Right lobe of liver (tissue), 6 donors: ENCODE data around the gene ACOX2. TPM values are rescaled to one million over a fixed set of nuclear protein-coding genes. Genes with fewer than 3 reads are reported as not detected.

ENCODE experiments used
- ATAC-seq, 4 donors: fragments of 200-7000 bp; cut with Tn5 transposase; one replicate each; pipeline ENCODE4 v1.9.1; 2020; ENCODE audit warnings: mild to moderate bottlenecking in 4 of 4, moderate library complexity in 4 of 4
- DNase-seq, 3 donors: peaks; one replicate each; pipeline ENCODE4 v3.0.0-alpha.2; 2020
- H3K27ac ChIP-seq, 3 donors: fragments of 200-600 bp; one replicate each; pipeline ENCODE4 v1.8.0; 2022
- H3K27me3 ChIP-seq, 2 donors: fragments of 200-600 bp; one replicate each; pipeline ENCODE4 v1.8.0; 2022
- H3K36me3 ChIP-seq, 4 donors: fragments of 200-600 bp; sonication (generic) in 1 of 4; one replicate each; pipeline versions ENCODE4 v1.5.1 to v1.8.0; 2017 to 2022; ENCODE audit warnings: control low read depth in 1 of 4
- H3K4me1 ChIP-seq, 4 donors: fragments of 200-600 bp; sonication (generic) in 1 of 4; one replicate each; pipeline versions ENCODE4 v1.5.1 to v1.8.0; 2017 to 2022; ENCODE audit warnings: control low read depth in 1 of 4
- H3K4me3 ChIP-seq, 3 donors: fragments of 200-600 bp; one replicate each; pipeline ENCODE4 v1.8.0; 2022
- H3K9me3 ChIP-seq, 4 donors: fragments of 200-600 bp; sonication (generic) in 1 of 4; one replicate each; pipeline versions ENCODE4 v1.5.1 to v1.8.0; 2017 to 2022; ENCODE audit warnings: control low read depth in 1 of 4
- CTCF ChIP-seq, 4 donors: fragments of 200-600 bp in 3 of 4; fragments of 450-650 bp in 1 of 4; IDR thresholded peaks; one replicate each; pipeline versions ENCODE4 v1.5.1 to v1.8.0; 2016 to 2022; ENCODE audit warnings: antibody characterized with exemption in 4 of 4, mild to moderate bottlenecking in 2 of 4
- POLR2A ChIP-seq: fragments of 450-650 bp; IDR thresholded peaks from one replicate; pipeline ENCODE4 v1.6.1; 2017; ENCODE audit warnings: antibody characterized with exemption, mild to moderate bottlenecking
- WGBS: methylation state at CpG from one replicate; pipeline ENCODE4 v1.1.6; 2018; ENCODE audit warnings: low coverage, low lambda C conversion rate; ENCODE audit not compliant: insufficient coverage; ENCODE audit errors: missing lambda C conversion rate; 5-methylcytosine and 5-hydroxymethylcytosine counted together
- intact Hi-C, 2 donors: fragments of 100-400 bp; cut with DNase I; formaldehyde crosslinking; loops; one replicate each; pipeline versions ENCODE4 v1.11.2 to v1.14.1; 2022
- total RNA-seq, 6 experiments: library from RNA; depleted of rRNA in 2 of 6; stranded (reverse); fragments of >200 nt in 2 of 6; fragmentation: NEBNext Ultra II Directional in 3 of 6; extraction: Animal tissue kit (Norgen Biotek cat#: 25700) in 3 of 6; gene quantifications; one replicate each; pipeline versions ENCODE4 v1.1.0 to v1.2.4, GENCODE V29; 2016 to 2023
- donor health status: DM: no; HTN: yes; CAD: no.
- donor health status: DM: no; HTN: no; CAD: no.
- donor health status: DM: no; HTN: no; CAD: no.
- donor health status: DM: no; HTN: yes; CAD: no.
- donor health status: DM: no; HTN: yes; CAD: no.

Gene ACOX2
- total RNA-seq, 6 experiments from 2014 or later, result 67.8 to 269 (median 149) TPM

DNA sequence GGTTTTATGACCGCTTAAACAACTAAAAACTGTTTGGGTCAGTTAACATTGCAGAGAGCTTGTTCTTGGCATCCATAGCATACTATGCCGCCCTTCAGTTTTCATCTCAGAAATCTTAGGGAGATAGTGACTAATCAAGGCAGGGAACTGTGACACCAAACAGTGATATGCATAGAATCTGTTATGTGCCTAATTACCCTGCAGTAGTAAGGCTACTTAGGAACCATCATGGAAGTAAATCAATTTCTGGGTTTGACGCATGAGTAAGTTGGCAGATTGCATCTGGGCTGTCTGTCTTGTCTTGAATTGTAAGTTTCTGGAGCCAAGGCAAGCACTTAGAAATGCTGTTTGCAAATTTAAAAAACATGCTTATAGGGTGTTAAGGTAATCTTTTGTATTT, 22.6 kb downstream of the ACOX2 start:
- ATAC-seq, result no peak
- H3K36me3 ChIP-seq, result peaks cover 2 to 72% (median 28%) of the 10 kb centered on the region in 4 donors
- TF ChIP-seq POLR2A, result no peak
- TF ChIP-seq CTCF (IDR thresholded peaks at IDR 0.05), result no peak

GRCh38 chr3:58508437-58508836, 28.6 kb downstream of the ACOX2 start:
- TF ChIP-seq CTCF (IDR thresholded peaks at IDR 0.05) (no peak), POLR2A (no peak)
- DNase-seq (no peak), ATAC-seq (no peak)
- intact Hi-C loops, result no loop called here
- Histone ChIP-seq H3K4me3 (no peak overlapping the region), H3K36me3 (peaks cover 0 to 86% (median 23%) of the 10 kb centered on the region in 4 donors), H3K27ac (no peak overlapping the region), H3K27me3 (no peaks in the 10 kb centered on the region), H3K4me1 (no peaks in the 10 kb centered on the region), H3K9me3 (no peaks in the 10 kb centered on the region)
- 76% methylated on average over 6 of the region's 6 CpGs for WGBS

More for the DNA sequence above, 22.6 kb downstream of the ACOX2 start:
- Histone ChIP-seq H3K4me3 (no peak overlapping the region), H3K9me3 (no peaks in the 10 kb centered on the region), H3K27ac (no peak overlapping the region), H3K4me1 (peaks cover 0 to 21% (median 7%) of the 10 kb centered on the region in 4 donors), H3K27me3 (no peaks in the 10 kb centered on the region)
- 100% methylated on average over 3 of the region's 3 CpGs for WGBS
- DNase-seq, result no peak
- intact Hi-C loops, result no loop called here

DNA sequence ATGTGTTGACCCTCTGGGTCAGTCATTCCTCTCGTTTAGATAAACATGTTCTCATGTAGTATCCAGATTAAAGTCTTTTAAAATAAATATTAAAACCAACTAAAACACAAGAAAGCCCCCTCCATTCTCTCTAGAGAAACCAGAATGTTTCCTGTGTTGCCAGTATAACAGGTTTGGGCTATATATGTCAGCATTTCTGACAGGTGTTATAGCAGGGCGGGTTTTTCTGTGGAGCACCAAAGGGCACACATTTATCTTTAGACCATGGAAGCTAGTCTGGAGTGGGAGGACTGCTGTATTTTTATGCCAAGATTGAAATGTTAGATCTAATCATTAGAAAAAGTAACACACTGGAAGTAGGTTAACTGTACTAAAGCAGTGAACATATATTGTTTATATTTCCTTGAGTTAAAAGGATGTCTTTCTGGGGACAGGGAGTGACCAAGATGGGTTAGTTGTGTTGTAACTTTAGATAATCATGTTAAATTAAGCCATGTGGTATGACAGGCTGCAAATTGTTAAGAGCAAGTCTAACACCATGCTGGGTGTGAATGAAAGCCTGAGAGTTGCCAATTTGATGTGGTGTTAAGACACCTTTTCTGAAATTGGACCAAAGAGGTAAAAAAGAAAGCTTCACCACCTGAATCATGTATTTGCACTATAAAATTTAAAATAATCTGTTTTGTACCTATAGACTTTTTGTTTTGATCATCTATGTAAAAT, 29.5 kb downstream of the ACOX2 start:
- no peak for ATAC-seq
- Histone ChIP-seq H3K27me3 (no peaks in the 10 kb centered on the region), H3K4me3 (no peak overlapping the region), H3K9me3 (no peaks in the 10 kb centered on the region), H3K4me1 (no peaks in the 10 kb centered on the region), H3K36me3 (peaks cover 0 to 84% (median 20%) of the 10 kb centered on the region in 4 donors), H3K27ac (no peak overlapping the region)
- intact Hi-C loops, result no loop called here
- DNase-seq, result no peak
- WGBS, result 51% methylated on average over 2 of the region's 2 CpGs
- TF ChIP-seq POLR2A (no peak), CTCF (IDR thresholded peaks at IDR 0.05) (no peak)

- intact Hi-C loops, result no loop called here
- 0% methylated on average over 1 of the region's 1 CpG for WGBS
- Histone ChIP-seq H3K4me3 (no peak overlapping the region), H3K27ac (no peak overlapping the region), H3K27me3 (no peaks in the 10 kb centered on the region), H3K9me3 (no peaks in the 10 kb centered on the region), H3K36me3 (peaks cover 0 to 63% (median 16%) of the 10 kb centered on the region in 4 donors), H3K4me1 (no peaks in the 10 kb centered on the region)
- ATAC-seq, result peak in 2 of 4 donors; percentile 34 to 38
- no peak for DNase-seq
- TF ChIP-seq POLR2A (no peak), CTCF (IDR thresholded peaks at IDR 0.05) (no peak)
These were observed 34.1 kb downstream of the ACOX2 start for GRCh38 chr3:58502872-58503271.
